ENCODE results near the gene PPM1L.

PPM1L gene

GRCh38 chr3:160758929-160759577, 3.0 kb downstream of the PPM1L start:
- Histone ChIP-seq H3K4me1 (ENCODE audit: control insufficient read depth in 1 of 2, insufficient read depth in 2 of 2, low read length in 2 of 2) (peaks cover 21% of the 10 kb centered on the region in 2 donors), H3K27ac (ENCODE audit: low read depth, low read length) (no peak overlapping the region), H3K9ac (ENCODE audit: low read depth in 1 of 2, low read length in 2 of 2) (no peak overlapping the region), H3K36me3 (ENCODE audit: control insufficient read depth in 1 of 2, insufficient read depth in 2 of 2, low read length in 2 of 2) (no peaks in the 10 kb centered on the region), H3K27me3 (ENCODE audit: control insufficient read depth in 1 of 2, insufficient read depth in 2 of 2, low read length in 2 of 2) (peaks cover 0 to 14% of the 10 kb centered on the region in 2 donors), H3K9me3 (ENCODE audit: control insufficient read depth in 1 of 2, low read length in 2 of 2) (no peaks in the 10 kb centered on the region), H3K4me3 (ENCODE audit: low read depth in 1 of 2, low read length in 2 of 2) (no peak overlapping the region)

GRCh38 chr3:160763073-160763472, 7.0 kb downstream of the PPM1L start:
- Histone ChIP-seq H3K9me3 (ENCODE audit: control insufficient read depth in 1 of 2, low read length in 2 of 2) (no peaks in the 10 kb centered on the region), H3K27ac (ENCODE audit: low read depth, low read length) (no peak overlapping the region), H3K27me3 (ENCODE audit: control insufficient read depth in 1 of 2, insufficient read depth in 2 of 2, low read length in 2 of 2) (no peaks in the 10 kb centered on the region), H3K4me3 (ENCODE audit: low read depth in 1 of 2, low read length in 2 of 2) (no peak overlapping the region), H3K9ac (ENCODE audit: low read depth in 1 of 2, low read length in 2 of 2) (no peak overlapping the region), H3K4me1 (ENCODE audit: control insufficient read depth in 1 of 2, insufficient read depth in 2 of 2, low read length in 2 of 2) (peaks cover 0 to under 1% of the 10 kb centered on the region in 2 donors), H3K36me3 (ENCODE audit: control insufficient read depth in 1 of 2, insufficient read depth in 2 of 2, low read length in 2 of 2) (no peaks in the 10 kb centered on the region)

DNA sequence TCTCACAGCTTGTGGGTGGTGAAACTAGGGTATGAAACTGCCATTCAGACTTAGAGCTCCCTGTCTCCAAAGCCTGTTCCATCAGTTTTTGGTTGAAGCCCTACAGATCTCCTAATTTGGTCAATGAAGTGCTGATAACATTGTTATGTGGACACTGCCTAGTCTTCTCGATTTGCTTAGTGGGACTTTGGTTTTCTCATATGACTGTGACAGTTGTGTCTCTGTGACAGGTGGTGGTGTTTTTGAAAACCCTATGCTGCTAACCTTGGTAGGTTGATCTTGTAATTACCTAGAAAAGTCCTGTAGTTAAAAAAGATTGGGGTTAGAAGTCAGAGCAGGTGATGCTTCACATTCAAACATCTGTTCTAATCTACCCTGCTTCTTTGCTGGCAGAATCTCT, 9.2 kb downstream of the PPM1L start:
- Histone ChIP-seq H3K27ac (ENCODE audit: low read depth, low read length) (no peak overlapping the region), H3K36me3 (ENCODE audit: control insufficient read depth in 1 of 2, insufficient read depth in 2 of 2, low read length in 2 of 2) (no peaks in the 10 kb centered on the region), H3K9ac (ENCODE audit: low read depth in 1 of 2, low read length in 2 of 2) (no peak overlapping the region), H3K9me3 (ENCODE audit: control insufficient read depth in 1 of 2, low read length in 2 of 2) (no peaks in the 10 kb centered on the region), H3K4me3 (ENCODE audit: low read depth in 1 of 2, low read length in 2 of 2) (no peak overlapping the region), H3K4me1 (ENCODE audit: control insufficient read depth in 1 of 2, insufficient read depth in 2 of 2, low read length in 2 of 2) (no peaks in the 10 kb centered on the region), H3K27me3 (ENCODE audit: control insufficient read depth in 1 of 2, insufficient read depth in 2 of 2, low read length in 2 of 2) (no peaks in the 10 kb centered on the region)

- Histone ChIP-seq H3K27ac (ENCODE audit: low read depth, low read length) (no peak overlapping the region), H3K9ac (ENCODE audit: low read depth in 1 of 2, low read length in 2 of 2) (no peak overlapping the region), H3K4me1 (ENCODE audit: control insufficient read depth in 1 of 2, insufficient read depth in 2 of 2, low read length in 2 of 2) (no peaks in the 10 kb centered on the region), H3K9me3 (ENCODE audit: control insufficient read depth in 1 of 2, low read length in 2 of 2) (no peaks in the 10 kb centered on the region), H3K4me3 (ENCODE audit: low read depth in 1 of 2, low read length in 2 of 2) (no peak overlapping the region), H3K36me3 (ENCODE audit: control insufficient read depth in 1 of 2, insufficient read depth in 2 of 2, low read length in 2 of 2) (no peaks in the 10 kb centered on the region), H3K27me3 (ENCODE audit: control insufficient read depth in 1 of 2, insufficient read depth in 2 of 2, low read length in 2 of 2) (no peaks in the 10 kb centered on the region)
Measured at GRCh38 chr3:160768031-160768430, 12.0 kb downstream of the PPM1L start.

GRCh38 chr3:160768918-160769317, 12.9 kb downstream of the PPM1L start:
- Histone ChIP-seq H3K4me3 (ENCODE audit: low read depth in 1 of 2, low read length in 2 of 2) (no peak overlapping the region), H3K4me1 (ENCODE audit: control insufficient read depth in 1 of 2, insufficient read depth in 2 of 2, low read length in 2 of 2) (no peaks in the 10 kb centered on the region), H3K27ac (ENCODE audit: low read depth, low read length) (no peak overlapping the region), H3K9me3 (ENCODE audit: control insufficient read depth in 1 of 2, low read length in 2 of 2) (no peaks in the 10 kb centered on the region), H3K27me3 (ENCODE audit: control insufficient read depth in 1 of 2, insufficient read depth in 2 of 2, low read length in 2 of 2) (no peaks in the 10 kb centered on the region), H3K9ac (ENCODE audit: low read depth in 1 of 2, low read length in 2 of 2) (no peak overlapping the region), H3K36me3 (ENCODE audit: control insufficient read depth in 1 of 2, insufficient read depth in 2 of 2, low read length in 2 of 2) (no peaks in the 10 kb centered on the region)

GRCh38 chr3:160771811-160772459, 15.9 kb downstream of the PPM1L start:
- Histone ChIP-seq H3K27me3 (ENCODE audit: control insufficient read depth in 1 of 2, insufficient read depth in 2 of 2, low read length in 2 of 2) (no peaks in the 10 kb centered on the region), H3K36me3 (ENCODE audit: control insufficient read depth in 1 of 2, insufficient read depth in 2 of 2, low read length in 2 of 2) (no peaks in the 10 kb centered on the region), H3K9ac (ENCODE audit: low read depth in 1 of 2, low read length in 2 of 2) (no peak overlapping the region), H3K4me3 (ENCODE audit: low read depth in 1 of 2, low read length in 2 of 2) (no peak overlapping the region), H3K4me1 (ENCODE audit: control insufficient read depth in 1 of 2, insufficient read depth in 2 of 2, low read length in 2 of 2) (no peaks in the 10 kb centered on the region), H3K27ac (ENCODE audit: low read depth, low read length) (no peak overlapping the region), H3K9me3 (ENCODE audit: control insufficient read depth in 1 of 2, low read length in 2 of 2) (no peaks in the 10 kb centered on the region)

GRCh38 chr3:160773722-160774121, 17.7 kb downstream of the PPM1L start:
- Histone ChIP-seq H3K4me1 (ENCODE audit: control insufficient read depth in 1 of 2, insufficient read depth in 2 of 2, low read length in 2 of 2) (no peaks in the 10 kb centered on the region), H3K9ac (ENCODE audit: low read depth in 1 of 2, low read length in 2 of 2) (no peak overlapping the region), H3K27me3 (ENCODE audit: control insufficient read depth in 1 of 2, insufficient read depth in 2 of 2, low read length in 2 of 2) (no peaks in the 10 kb centered on the region), H3K4me3 (ENCODE audit: low read depth in 1 of 2, low read length in 2 of 2) (no peak overlapping the region), H3K9me3 (ENCODE audit: control insufficient read depth in 1 of 2, low read length in 2 of 2) (no peaks in the 10 kb centered on the region), H3K36me3 (ENCODE audit: control insufficient read depth in 1 of 2, insufficient read depth in 2 of 2, low read length in 2 of 2) (no peaks in the 10 kb centered on the region), H3K27ac (ENCODE audit: low read depth, low read length) (no peak overlapping the region)

DNA sequence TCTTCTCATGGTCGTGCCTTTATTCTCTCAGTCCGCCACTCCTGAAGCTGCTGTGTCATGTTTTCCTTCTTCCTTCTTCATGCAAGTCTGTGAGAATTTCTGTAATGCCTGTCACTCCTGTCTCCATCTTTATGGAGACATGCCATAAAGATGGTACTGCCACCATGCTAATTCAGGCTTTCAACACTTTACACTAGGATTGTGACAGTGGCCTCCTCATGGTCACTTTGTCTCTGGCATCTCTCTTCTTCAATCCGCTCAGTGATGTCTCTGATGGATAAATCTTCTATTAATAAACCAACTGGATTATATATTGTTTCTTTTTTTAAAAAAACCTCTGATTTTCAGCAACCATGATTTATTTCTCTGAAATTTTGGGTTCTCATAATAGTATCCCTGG, 18.1 kb downstream of the PPM1L start:
- no peak overlapping the region for H3K27ac ChIP-seq (ENCODE audit: low read depth, low read length)
- no peaks in the 10 kb centered on the region for H3K27me3 ChIP-seq (ENCODE audit: control insufficient read depth in 1 of 2, insufficient read depth in 2 of 2, low read length in 2 of 2)
- H3K9ac ChIP-seq (ENCODE audit: low read depth in 1 of 2, low read length in 2 of 2): no peak overlapping the region
- no peaks in the 10 kb centered on the region for H3K9me3 ChIP-seq (ENCODE audit: control insufficient read depth in 1 of 2, low read length in 2 of 2)
- no peaks in the 10 kb centered on the region for H3K4me1 ChIP-seq (ENCODE audit: control insufficient read depth in 1 of 2, insufficient read depth in 2 of 2, low read length in 2 of 2)
- no peaks in the 10 kb centered on the region for H3K36me3 ChIP-seq (ENCODE audit: control insufficient read depth in 1 of 2, insufficient read depth in 2 of 2, low read length in 2 of 2)
- H3K4me3 ChIP-seq (ENCODE audit: low read depth in 1 of 2, low read length in 2 of 2): no peak overlapping the region

DNA sequence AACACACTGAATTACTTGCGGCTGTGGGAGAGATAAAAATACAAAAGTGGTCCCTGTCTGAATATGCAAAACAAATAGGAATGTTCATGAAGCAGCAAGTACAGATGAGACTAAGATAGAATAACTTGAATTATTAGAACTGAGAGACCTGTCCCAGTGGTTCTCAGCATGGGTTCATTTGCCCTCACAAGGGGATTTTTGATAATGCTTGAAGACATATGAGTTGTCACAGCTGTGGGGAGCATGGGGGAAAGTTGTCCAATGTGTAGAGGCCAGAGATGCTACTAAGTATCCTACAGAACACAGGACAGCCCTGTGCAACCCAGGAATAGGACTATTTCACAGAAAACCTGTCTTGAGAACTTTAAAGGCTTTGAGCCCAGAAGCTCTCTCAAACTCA, 22.4 kb downstream of the PPM1L start:
- H3K4me1 ChIP-seq (ENCODE audit: control insufficient read depth in 1 of 2, insufficient read depth in 2 of 2, low read length in 2 of 2): no peaks in the 10 kb centered on the region
- no peak overlapping the region for H3K9ac ChIP-seq (ENCODE audit: low read depth in 1 of 2, low read length in 2 of 2)
- no peaks in the 10 kb centered on the region for H3K9me3 ChIP-seq (ENCODE audit: control insufficient read depth in 1 of 2, low read length in 2 of 2)
- no peak overlapping the region for H3K27ac ChIP-seq (ENCODE audit: low read depth, low read length)
- H3K4me3 ChIP-seq (ENCODE audit: low read depth in 1 of 2, low read length in 2 of 2): no peak overlapping the region
- H3K36me3 ChIP-seq (ENCODE audit: control insufficient read depth in 1 of 2, insufficient read depth in 2 of 2, low read length in 2 of 2): no peaks in the 10 kb centered on the region
- no peaks in the 10 kb centered on the region for H3K27me3 ChIP-seq (ENCODE audit: control insufficient read depth in 1 of 2, insufficient read depth in 2 of 2, low read length in 2 of 2)

DNA sequence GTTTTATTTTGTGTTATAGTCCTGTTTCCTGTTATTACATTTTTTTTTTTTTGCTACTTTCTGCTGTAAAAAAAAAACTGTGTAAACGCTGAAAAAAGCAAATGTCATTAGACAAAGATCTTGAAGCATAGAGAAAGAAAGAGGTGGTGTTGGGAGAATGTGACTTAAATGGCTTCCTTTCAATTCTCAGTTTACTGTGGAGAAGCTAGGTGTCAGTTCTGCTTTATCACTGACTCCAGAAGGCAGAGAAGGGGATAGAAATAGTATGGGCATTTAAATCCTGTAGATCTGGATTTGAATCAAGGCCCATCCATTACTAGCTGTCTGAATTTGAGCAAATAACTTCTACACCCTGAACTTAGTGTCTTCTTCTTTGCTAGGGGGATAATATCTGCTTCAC, 23.0 kb downstream of the PPM1L start:
- Histone ChIP-seq H3K36me3 (ENCODE audit: control insufficient read depth in 1 of 2, insufficient read depth in 2 of 2, low read length in 2 of 2) (no peaks in the 10 kb centered on the region), H3K4me3 (ENCODE audit: low read depth in 1 of 2, low read length in 2 of 2) (no peak overlapping the region), H3K9me3 (ENCODE audit: control insufficient read depth in 1 of 2, low read length in 2 of 2) (no peaks in the 10 kb centered on the region), H3K9ac (ENCODE audit: low read depth in 1 of 2, low read length in 2 of 2) (no peak overlapping the region), H3K27ac (ENCODE audit: low read depth, low read length) (no peak overlapping the region), H3K27me3 (ENCODE audit: control insufficient read depth in 1 of 2, insufficient read depth in 2 of 2, low read length in 2 of 2) (no peaks in the 10 kb centered on the region), H3K4me1 (ENCODE audit: control insufficient read depth in 1 of 2, insufficient read depth in 2 of 2, low read length in 2 of 2) (no peaks in the 10 kb centered on the region)
